Stimulated activated CD4-positive, alpha-beta T cell treated with anti-CD3 and anti-CD28 coated beads, Interleukin-1b, Interleukin-23, amount 100 ng/mL, for 4 hours (primary cell): ENCODE results near the gene PSD.

Experiments
- DNase-seq, 2 donors: peaks; one replicate each; pipeline ENCODE4 v3.0.0-alpha.2; 2020; ENCODE audit warnings: low read depth in 2 of 2

The PSD gene

GRCh38 chr10:102404361-102405107 is 14.1 kb downstream of the PSD start:
- DNase-seq, result no peak

- DNase-seq, result no peak
These were observed 15.5 kb downstream of the PSD start for GRCh38 chr10:102403115-102403514.

- no peak for DNase-seq
These were observed 16.1 kb downstream of the PSD start for GRCh38 chr10:102402512-102402896.

- no peak for DNase-seq
These were observed 16.7 kb downstream of the PSD start for GRCh38 chr10:102401735-102402511.

GRCh38 chr10:102401342-102401654 is 17.3 kb downstream of the PSD start:
- no peak for DNase-seq

- no peak for DNase-seq
These were observed 17.8 kb downstream of the PSD start for GRCh38 chr10:102400598-102401341.

GRCh38 chr10:102400076-102400475 is 18.5 kb downstream of the PSD start:
- DNase-seq, result no peak

GRCh38 chr10:102399217-102400021 is 19.2 kb downstream of the PSD start:
- peak; percentile 79 to 81 for DNase-seq

- no peak for DNase-seq
These were observed 20.2 kb downstream of the PSD start for GRCh38 chr10:102398172-102399020.

GRCh38 chr10:102397222-102398171 is 21.1 kb downstream of the PSD start:
- no peak for DNase-seq

- no peak for DNase-seq
These were observed 21.8 kb downstream of the PSD start for GRCh38 chr10:102396730-102397151.

- DNase-seq, result no peak
These were observed 22.3 kb downstream of the PSD start for GRCh38 chr10:102396317-102396650.

GRCh38 chr10:102395400-102396316 is 22.9 kb downstream of the PSD start, which contains the start of gene NFKB2:
NFKB2 (plus strand) TSS chr10:102395705; CDS start chr10:102395960, 255 bp downstream.
- peak; percentile 93 to 94 for DNase-seq

- peak in 1 of 2 donors; percentile 51 for DNase-seq
These were observed 23.7 kb downstream of the PSD start for GRCh38 chr10:102394801-102395399.

GRCh38 chr10:102394079-102394800 is 24.3 kb downstream of the PSD start:
- DNase-seq, result peak; percentile 96 to 98

GRCh38 chr10:102393411-102394078 is 25.0 kb downstream of the PSD start:
- DNase-seq, result no peak

- DNase-seq, result no peak
These were observed 26.3 kb downstream of the PSD start for GRCh38 chr10:102392306-102392705.
